Activated naive CD4-positive, alpha-beta T cell treated with anti-CD3 and anti-CD28 coated beads for 36 hours (primary cell): ENCODE measurements around the gene PLA2R1. TPM values are rescaled to one million over a fixed set of nuclear protein-coding genes. Genes with fewer than 3 reads are reported as not detected.

Source experiments
- CTCF ChIA-PET: fragments of 350-600 bp; sonication (Branson Sonifier 250); formaldehyde crosslinking; loops from one replicate; lab custom pipeline; 2021; ENCODE audit warnings: antibody characterized with exemption; lab: Charles Lee
- DNase-seq: peaks from one replicate; pipeline ENCODE4 v3.0.0-alpha.2; 2020
- H3K27ac Mint-ChIP-seq: one replicate; pipeline ENCODE4 v1.8.0; 2021; ENCODE audit warnings: mild to moderate bottlenecking, mixed read lengths
- H3K27me3 Mint-ChIP-seq: one replicate; pipeline ENCODE4 v1.8.0; 2021; ENCODE audit warnings: low read depth, mixed read lengths
- H3K36me3 Mint-ChIP-seq: one replicate; pipeline ENCODE4 v1.8.0; 2021; ENCODE audit warnings: low read depth, mixed read lengths
- H3K4me1 Mint-ChIP-seq: one replicate; pipeline ENCODE4 v1.8.0; 2021; ENCODE audit warnings: low read depth, mixed read lengths
- H3K4me3 Mint-ChIP-seq: one replicate; pipeline ENCODE4 v1.8.0; 2021; ENCODE audit warnings: mild to moderate bottlenecking, moderate library complexity, mixed read lengths
- H3K9me3 Mint-ChIP-seq: one replicate; pipeline ENCODE4 v1.8.0; 2021; ENCODE audit warnings: mixed read lengths
- intact Hi-C: fragments of 100-400 bp; cut with micrococcal nuclease; formaldehyde crosslinking; loops from one replicate; pipeline ENCODE4 v1.15.1; 2023
- total RNA-seq, 2 experiments: library from RNA; stranded (reverse); gene quantifications; one replicate each; pipeline ENCODE4 v1.2.3, GENCODE V29; 2021

Gene PLA2R1
- total RNA-seq, 2 experiments from 2014 or later, result not detected

DNA sequence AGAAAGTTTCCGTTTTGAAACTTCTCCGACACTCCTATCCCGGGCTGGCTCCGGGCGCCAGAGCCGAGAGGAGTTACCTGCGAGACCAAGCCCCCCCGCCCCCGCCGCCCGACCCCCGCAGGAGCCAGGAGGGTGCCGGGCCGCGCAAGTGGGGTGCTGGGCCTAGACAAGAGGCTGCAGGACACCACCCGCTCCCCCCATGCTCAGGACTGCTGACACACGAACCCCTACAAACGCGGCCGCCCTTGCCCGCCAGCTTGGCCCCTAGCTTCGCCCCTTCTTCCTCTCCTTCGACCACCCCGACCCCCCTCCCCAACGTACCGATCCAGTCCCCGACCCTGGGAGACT, 497 bp downstream of the PLA2R1 start:
- Mint-ChIP-seq H3K27ac (no peak overlapping the region), H3K9me3 (no peaks in the 10 kb centered on the region), H3K4me1 (peaks cover 7% of the 10 kb centered on the region), H3K27me3 (peaks cover 57% of the 10 kb centered on the region), H3K4me3 (peak overlapping the region; percentile 57), H3K36me3 (no peaks in the 10 kb centered on the region)
- CTCF ChIA-PET, result no interaction called here
- DNase-seq, result no peak
- intact Hi-C loops, result no loop called here

GRCh38 chr2:160061533-160061932, 882 bp downstream of the PLA2R1 start:
- Mint-ChIP-seq H3K4me3 (no peak overlapping the region), H3K4me1 (peaks cover 7% of the 10 kb centered on the region), H3K27ac (no peak overlapping the region), H3K36me3 (no peaks in the 10 kb centered on the region), H3K27me3 (peaks cover 60% of the 10 kb centered on the region), H3K9me3 (no peaks in the 10 kb centered on the region)
- CTCF ChIA-PET, result no interaction called here
- intact Hi-C loops, result no loop called here
- DNase-seq, result no peak

DNA sequence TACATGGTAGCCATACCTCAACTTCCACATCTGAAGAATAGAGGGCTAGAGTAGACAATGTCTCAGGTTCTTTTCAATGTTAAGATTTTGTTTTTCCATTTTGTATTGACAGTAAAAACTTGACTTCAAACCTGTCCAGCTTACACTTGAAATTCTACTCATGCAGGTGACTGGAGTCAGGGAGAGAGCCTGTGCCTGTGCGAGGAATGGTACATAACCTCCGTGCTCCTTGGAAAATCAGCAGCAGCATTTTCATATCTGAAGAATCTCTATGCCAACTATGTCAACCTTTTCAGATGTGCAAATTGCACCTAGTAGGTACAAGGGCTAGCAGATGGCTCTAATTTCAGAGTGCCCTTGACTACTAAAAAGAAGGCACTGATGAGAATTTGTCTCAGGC, 2.1 kb downstream of the PLA2R1 start:
- intact Hi-C loops, result no loop called here
- Mint-ChIP-seq H3K27ac (no peak overlapping the region), H3K4me1 (peaks cover 7% of the 10 kb centered on the region), H3K4me3 (no peak overlapping the region), H3K9me3 (no peaks in the 10 kb centered on the region), H3K27me3 (peaks cover 54% of the 10 kb centered on the region), H3K36me3 (no peaks in the 10 kb centered on the region)
- CTCF ChIA-PET, result no interaction called here
- no peak for DNase-seq

- intact Hi-C loops, result no loop called here
- Mint-ChIP-seq H3K9me3 (no peaks in the 10 kb centered on the region), H3K36me3 (no peaks in the 10 kb centered on the region), H3K27me3 (peaks cover 36% of the 10 kb centered on the region), H3K4me3 (no peak overlapping the region), H3K27ac (no peak overlapping the region), H3K4me1 (no peaks in the 10 kb centered on the region)
- CTCF ChIA-PET, result no interaction called here
- no peak for DNase-seq
Measured at GRCh38 chr2:160057356-160057755, 5.1 kb downstream of the PLA2R1 start.

GRCh38 chr2:160055726-160056108, 6.7 kb downstream of the PLA2R1 start:
- Mint-ChIP-seq H3K4me1 (no peaks in the 10 kb centered on the region), H3K4me3 (no peak overlapping the region), H3K9me3 (no peaks in the 10 kb centered on the region), H3K27me3 (peaks cover 27% of the 10 kb centered on the region), H3K36me3 (no peaks in the 10 kb centered on the region), H3K27ac (no peak overlapping the region)
- CTCF ChIA-PET, result no interaction called here
- intact Hi-C loops, result no loop called here
- DNase-seq, result no peak

GRCh38 chr2:160054984-160055725, 7.3 kb downstream of the PLA2R1 start:
- no peak overlapping the region for H3K4me3 Mint-ChIP-seq
- CTCF ChIA-PET, result no interaction called here
- no peaks in the 10 kb centered on the region for H3K9me3 Mint-ChIP-seq
- no peak for DNase-seq
- no peaks in the 10 kb centered on the region for H3K4me1 Mint-ChIP-seq
- H3K36me3 Mint-ChIP-seq, result no peaks in the 10 kb centered on the region
- no peak overlapping the region for H3K27ac Mint-ChIP-seq
- intact Hi-C loops, result no loop called here
- peaks cover 22% of the 10 kb centered on the region for H3K27me3 Mint-ChIP-seq

GRCh38 chr2:160053946-160054345, 8.5 kb downstream of the PLA2R1 start:
- peaks cover 15% of the 10 kb centered on the region for H3K27me3 Mint-ChIP-seq
- H3K36me3 Mint-ChIP-seq, result no peaks in the 10 kb centered on the region
- intact Hi-C loops, result no loop called here
- CTCF ChIA-PET, result no interaction called here
- H3K4me3 Mint-ChIP-seq, result no peak overlapping the region
- H3K27ac Mint-ChIP-seq, result no peak overlapping the region
- DNase-seq, result no peak
- no peaks in the 10 kb centered on the region for H3K4me1 Mint-ChIP-seq
- no peaks in the 10 kb centered on the region for H3K9me3 Mint-ChIP-seq

- Mint-ChIP-seq H3K4me1 (no peaks in the 10 kb centered on the region), H3K36me3 (no peaks in the 10 kb centered on the region), H3K4me3 (no peak overlapping the region), H3K27me3 (peaks cover 7% of the 10 kb centered on the region), H3K27ac (no peak overlapping the region), H3K9me3 (no peaks in the 10 kb centered on the region)
- CTCF ChIA-PET, result interaction anchor here (0.6 kb wide), 1 partner anchor 1580 kb away, joined by 4 read pairs; no protein-coding TSS in a partner anchor
- intact Hi-C loops, result no loop called here
- no peak for DNase-seq
Measured at GRCh38 chr2:160052531-160052930, 9.9 kb downstream of the PLA2R1 start.

DNA sequence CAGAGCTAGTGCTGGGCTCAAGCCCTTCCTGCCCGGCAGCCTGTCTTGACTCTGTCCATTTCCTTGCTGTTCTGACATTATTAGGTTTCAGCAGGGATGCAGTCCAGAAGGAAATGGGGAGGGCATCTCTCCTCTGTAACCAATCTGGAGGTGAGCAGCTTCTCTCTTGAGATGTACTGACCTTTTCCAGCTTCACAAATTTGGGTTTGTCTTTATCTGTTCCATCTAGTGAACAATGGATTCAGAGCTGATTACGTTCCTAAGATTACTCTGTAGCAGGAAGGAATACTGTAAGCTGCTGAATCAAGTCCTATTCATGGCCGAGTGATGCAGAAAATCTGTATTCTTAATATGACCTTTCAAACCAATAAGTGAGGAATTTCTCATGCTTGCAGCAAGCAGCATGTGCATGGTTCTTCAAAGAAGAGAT, 11.0 kb downstream of the PLA2R1 start:
- Mint-ChIP-seq H3K9me3 (no peaks in the 10 kb centered on the region), H3K36me3 (no peaks in the 10 kb centered on the region), H3K27ac (no peak overlapping the region), H3K4me1 (no peaks in the 10 kb centered on the region), H3K4me3 (no peak overlapping the region), H3K27me3 (peaks cover 3% of the 10 kb centered on the region)
- CTCF ChIA-PET, result no interaction called here
- DNase-seq, result no peak
- intact Hi-C loops, result no loop called here

DNA sequence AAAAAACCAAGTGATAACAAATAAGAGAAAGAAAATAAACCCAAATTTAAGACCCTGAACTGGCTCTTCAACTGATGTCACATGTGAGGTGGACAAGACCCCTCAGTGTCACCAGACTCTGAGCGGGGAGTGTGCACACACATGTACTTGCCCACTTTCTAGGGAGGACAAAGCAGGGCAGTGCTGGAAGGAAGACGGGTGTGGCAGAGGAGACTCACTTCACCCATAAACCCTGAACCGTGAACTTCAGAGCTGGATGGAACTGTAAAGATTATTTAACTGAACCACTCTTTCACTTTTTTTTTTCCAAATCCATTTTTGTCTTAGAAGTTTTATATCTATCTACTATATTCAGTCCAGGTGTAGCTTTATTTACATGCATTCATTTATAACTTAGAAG, 12.3 kb downstream of the PLA2R1 start:
- Mint-ChIP-seq H3K27me3 (peaks cover 2% of the 10 kb centered on the region), H3K4me3 (no peak overlapping the region), H3K9me3 (no peaks in the 10 kb centered on the region), H3K36me3 (no peaks in the 10 kb centered on the region), H3K4me1 (no peaks in the 10 kb centered on the region), H3K27ac (no peak overlapping the region)
- CTCF ChIA-PET, result no interaction called here
- DNase-seq, result no peak
- intact Hi-C loops, result no loop called here

GRCh38 chr2:160045703-160046210, 16.7 kb downstream of the PLA2R1 start:
- no peaks in the 10 kb centered on the region for H3K4me1 Mint-ChIP-seq
- CTCF ChIA-PET, result no interaction called here
- H3K9me3 Mint-ChIP-seq, result no peaks in the 10 kb centered on the region
- no peak overlapping the region for H3K4me3 Mint-ChIP-seq
- no peaks in the 10 kb centered on the region for H3K36me3 Mint-ChIP-seq
- H3K27me3 Mint-ChIP-seq, result peaks cover 2% of the 10 kb centered on the region
- intact Hi-C loops, result no loop called here
- no peak overlapping the region for H3K27ac Mint-ChIP-seq
- no peak for DNase-seq

DNA sequence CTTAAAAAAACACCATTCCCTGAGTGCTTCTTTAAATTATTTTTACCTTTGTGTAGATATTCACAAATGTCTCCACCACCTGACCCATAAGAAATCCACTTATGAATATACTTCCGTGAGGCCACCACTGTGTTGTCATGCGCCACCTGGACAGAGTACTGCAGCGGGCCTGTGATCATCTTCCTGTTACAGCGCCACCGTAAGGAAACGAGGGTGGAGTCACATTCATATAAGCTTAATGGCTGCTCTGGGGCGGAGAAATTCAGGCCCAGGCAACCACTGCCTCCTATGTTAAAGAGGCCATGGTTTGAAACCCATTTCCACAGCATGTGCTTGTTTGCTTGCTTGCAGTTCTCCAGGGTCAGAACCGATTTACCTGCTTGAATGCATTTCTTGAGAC, 17.7 kb downstream of the PLA2R1 start:
- CTCF ChIA-PET, result no interaction called here
- H3K27ac Mint-ChIP-seq, result no peak overlapping the region
- intact Hi-C loops, result no loop called here

DNA sequence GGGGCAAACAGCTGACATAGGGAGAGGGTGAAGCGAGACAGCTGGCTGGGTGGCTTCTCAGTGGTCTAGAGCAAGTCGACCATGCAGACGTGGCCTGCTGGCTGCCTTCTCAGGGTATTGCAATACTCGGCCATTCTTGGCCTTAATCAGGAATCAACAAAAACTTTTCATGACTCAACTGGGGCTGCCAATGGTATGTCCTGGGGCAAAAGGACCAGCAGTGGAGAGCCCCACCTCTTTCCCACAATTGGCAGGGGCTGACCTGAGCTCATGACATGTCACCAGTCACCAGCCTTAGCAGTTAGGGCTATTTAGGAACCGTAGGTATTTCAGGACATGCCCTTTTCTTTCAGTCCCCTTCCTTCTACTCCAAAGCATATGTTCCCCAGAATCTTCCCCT, 19.1 kb downstream of the PLA2R1 start:
- intact Hi-C loops, result no loop called here
- peaks cover 4% of the 10 kb centered on the region for H3K27me3 Mint-ChIP-seq
- H3K9me3 Mint-ChIP-seq, result no peaks in the 10 kb centered on the region
- H3K36me3 Mint-ChIP-seq, result no peaks in the 10 kb centered on the region
- no peak for DNase-seq
- CTCF ChIA-PET, result no interaction called here
- no peaks in the 10 kb centered on the region for H3K4me1 Mint-ChIP-seq
- H3K4me3 Mint-ChIP-seq, result no peak overlapping the region
- H3K27ac Mint-ChIP-seq, result no peak overlapping the region

More for the DNA sequence above, 17.7 kb downstream of the PLA2R1 start:
- no peak for DNase-seq
- no peaks in the 10 kb centered on the region for H3K36me3 Mint-ChIP-seq
- H3K4me3 Mint-ChIP-seq, result no peak overlapping the region
- no peaks in the 10 kb centered on the region for H3K4me1 Mint-ChIP-seq
- H3K27me3 Mint-ChIP-seq, result peaks cover 4% of the 10 kb centered on the region
- H3K9me3 Mint-ChIP-seq, result no peaks in the 10 kb centered on the region
